ENCODE results near the gene EFHC1.
"Not testable (repeated sequence)": the region's sequence is repeated elsewhere in the genome, so short reads cannot be mapped to it uniquely, and the experiment has no call there.

Gene EFHC1

GRCh38 chr6:52381249-52381648 lies 38.9 kb upstream of the EFHC1 start:
- H3K36me3 ChIP-seq = peaks cover 0 to 34% (median 10%) of the 10 kb centered on the region in 11 experiments; a peak in 11 of 22 replicates
- H3K4me1 ChIP-seq = peaks cover 8 to 35% (median 18%) of the 10 kb centered on the region in 10 experiments; a peak in 17 of 20 replicates
- no peaks in the 10 kb centered on the region for H3K27me3 ChIP-seq

GRCh38 chr6:52384145-52384766 lies 35.9 kb upstream of the EFHC1 start:
- peaks cover 0 to 7% (median 0%) of the 10 kb centered on the region in 11 experiments; a peak in 3 of 22 replicates for H4K20me1 ChIP-seq
- no peaks in the 10 kb centered on the region for H3K27me3 ChIP-seq
- no peak overlapping the region for H3K4me2 ChIP-seq
- peaks cover 3 to 34% (median 10%) of the 10 kb centered on the region in 11 experiments; a peak in 15 of 22 replicates for H3K36me3 ChIP-seq
- H3K9me3 ChIP-seq (replicated peaks in 1 of 11) = peaks cover 15 to 23% (median 17%) of the 10 kb centered on the region in 11 experiments
- H3K4me1 ChIP-seq = peaks cover under 1 to 11% (median 2%) of the 10 kb centered on the region in 10 experiments; a peak in 16 of 20 replicates
- no peak for TF ChIP-seq Cebpa-rat (IDR thresholded peaks at IDR 0.05)
- H3K27ac ChIP-seq = no peak overlapping the region
- no peak overlapping the region for H3K4me3 ChIP-seq
- H3K9ac ChIP-seq = no peak overlapping the region

More at GRCh38 chr6:52381249-52381648, 38.9 kb upstream of the EFHC1 start:
- peaks cover 0 to 4% (median 0%) of the 10 kb centered on the region in 11 experiments; a peak in 2 of 22 replicates for H4K20me1 ChIP-seq
- no peak overlapping the region for H3K4me2 ChIP-seq
- H3K9ac ChIP-seq = no peak overlapping the region
- no peak overlapping the region for H3K4me3 ChIP-seq
- H3K9me3 ChIP-seq (replicated peaks in 1 of 11) = no peaks in the 10 kb centered on the region; a peak in 1 of 22 replicates
- no peak overlapping the region for H3K27ac ChIP-seq
- no peak for TF ChIP-seq Cebpa-rat (IDR thresholded peaks at IDR 0.05)

GRCh38 chr6:52385074-52385473 lies 35.1 kb upstream of the EFHC1 start:
- Histone ChIP-seq H3K4me3 (no peak overlapping the region), H4K20me1 (peaks cover 0 to 15% (median 0%) of the 10 kb centered on the region in 11 experiments; a peak in 4 of 22 replicates), H3K27ac (no peak overlapping the region), H3K9ac (no peak overlapping the region), H3K36me3 (peaks cover 3 to 33% (median 10%) of the 10 kb centered on the region in 11 experiments; a peak in 14 of 22 replicates), H3K4me2 (peak overlapping the region in 1 of 11 experiments; percentile 20; a peak in 3 of 22 replicates), H3K4me1 (peaks cover 8 to 19% (median 10%) of the 10 kb centered on the region in 10 experiments), H3K27me3 (no peaks in the 10 kb centered on the region), H3K9me3 (replicated peaks in 1 of 11) (peaks cover 15 to 23% (median 17%) of the 10 kb centered on the region in 11 experiments)
- no peak for TF ChIP-seq Cebpa-rat (IDR thresholded peaks at IDR 0.05)

GRCh38 chr6:52388119-52388518 lies 32.0 kb upstream of the EFHC1 start:
- H3K9ac ChIP-seq, H3K4me2 ChIP-seq, H3K27me3 ChIP-seq, H3K4me3 ChIP-seq, H3K27ac ChIP-seq: not testable (repeated sequence)
- H3K4me1 ChIP-seq = peaks cover 18 to 35% (median 24%) of the 10 kb centered on the region in 10 experiments
- peaks cover 0 to 15% (median 4%) of the 10 kb centered on the region in 11 experiments; a peak in 7 of 22 replicates for H3K36me3 ChIP-seq
- peaks cover 15 to 23% (median 17%) of the 10 kb centered on the region in 11 experiments for H3K9me3 ChIP-seq (replicated peaks in 1 of 11)
- H4K20me1 ChIP-seq = peaks cover 0 to 43% (median 0%) of the 10 kb centered on the region in 11 experiments; a peak in 4 of 22 replicates

- Histone ChIP-seq H3K27ac (no peak overlapping the region), H3K9ac (no peak overlapping the region), H3K36me3 (peaks cover 0 to 15% (median 6%) of the 10 kb centered on the region in 11 experiments; a peak in 7 of 22 replicates), H3K9me3 (replicated peaks in 1 of 11) (peaks cover 15 to 23% (median 17%) of the 10 kb centered on the region in 11 experiments), H3K27me3 (no peaks in the 10 kb centered on the region), H3K4me3 (no peak overlapping the region), H4K20me1 (peaks cover 0 to 49% (median 0%) of the 10 kb centered on the region in 11 experiments; a peak in 4 of 22 replicates), H3K4me1 (peaks cover 18 to 35% (median 24%) of the 10 kb centered on the region in 10 experiments), H3K4me2 (no peak overlapping the region)
- TF ChIP-seq Cebpa-rat (IDR thresholded peaks at IDR 0.05) = no peak
Observed at GRCh38 chr6:52388790-52389189, 31.4 kb upstream of the EFHC1 start.

GRCh38 chr6:52389264-52389625 lies 30.9 kb upstream of the EFHC1 start:
- Histone ChIP-seq H3K27ac (peak overlapping the region in 2 of 11 experiments; percentile 1 to 6; a peak in 1 of 22 replicates), H3K4me1 (peaks cover 18 to 32% (median 24%) of the 10 kb centered on the region in 10 experiments), H3K9ac (no peak overlapping the region), H3K27me3 (no peaks in the 10 kb centered on the region), H3K4me2 (peak overlapping the region; percentile 56 to 77 (median 63); a peak in 21 of 22 replicates), H3K4me3 (no peak overlapping the region), H4K20me1 (peaks cover 0 to 52% (median 0%) of the 10 kb centered on the region in 11 experiments; a peak in 4 of 22 replicates), H3K36me3 (peaks cover 0 to 15% (median 6%) of the 10 kb centered on the region in 11 experiments; a peak in 7 of 22 replicates), H3K9me3 (replicated peaks in 1 of 11) (peaks cover 15 to 23% (median 17%) of the 10 kb centered on the region in 11 experiments)
- no peak for TF ChIP-seq Cebpa-rat (IDR thresholded peaks at IDR 0.05)

- peak overlapping the region; percentile 56 to 77 (median 63) for H3K4me2 ChIP-seq
- peaks cover 0 to 52% (median 0%) of the 10 kb centered on the region in 11 experiments; a peak in 4 of 22 replicates for H4K20me1 ChIP-seq
- H3K36me3 ChIP-seq = peaks cover 0 to 15% (median 6%) of the 10 kb centered on the region in 11 experiments; a peak in 7 of 22 replicates
- H3K9me3 ChIP-seq (replicated peaks in 1 of 11) = peaks cover 15 to 23% (median 17%) of the 10 kb centered on the region in 11 experiments
- no peak for TF ChIP-seq Cebpa-rat (IDR thresholded peaks at IDR 0.05)
- peak overlapping the region in 4 of 11 experiments; percentile 1 to 23 (median 7); a peak in 4 of 22 replicates for H3K27ac ChIP-seq
- H3K9ac ChIP-seq = peak overlapping the region in 1 of 11 experiments; percentile 16; a peak in 1 of 22 replicates
- H3K4me1 ChIP-seq = peaks cover 18 to 28% (median 24%) of the 10 kb centered on the region in 10 experiments
- no peak overlapping the region for H3K4me3 ChIP-seq
- no peaks in the 10 kb centered on the region for H3K27me3 ChIP-seq
Observed at GRCh38 chr6:52389626-52390360, 30.3 kb upstream of the EFHC1 start.

- peaks cover 15 to 23% (median 17%) of the 10 kb centered on the region in 11 experiments for H3K9me3 ChIP-seq (replicated peaks in 1 of 11)
- H3K4me1 ChIP-seq = peaks cover 18 to 28% (median 23%) of the 10 kb centered on the region in 10 experiments
- 0 out of 22 replicates have a peak overlapping the region, but pooled peaks of 1 of the 11 experiments have one; percentile 16 for H3K9ac ChIP-seq
- H3K4me3 ChIP-seq = no peak overlapping the region
- H4K20me1 ChIP-seq = peaks cover 0 to 52% (median 0%) of the 10 kb centered on the region in 11 experiments; a peak in 4 of 22 replicates
- peaks cover 0 to 14% (median 4%) of the 10 kb centered on the region in 11 experiments; a peak in 7 of 22 replicates for H3K36me3 ChIP-seq
- peak overlapping the region; percentile 56 to 77 (median 63) for H3K4me2 ChIP-seq
- peak overlapping the region in 3 of 11 experiments; percentile 1 to 23 (median 8); a peak in 4 of 22 replicates for H3K27ac ChIP-seq
- no peak for TF ChIP-seq Cebpa-rat (IDR thresholded peaks at IDR 0.05)
- H3K27me3 ChIP-seq = no peaks in the 10 kb centered on the region
Observed at GRCh38 chr6:52390361-52390727, 29.8 kb upstream of the EFHC1 start.
